Right atrium auricular region (tissue), 2 donors: ENCODE measurements around the gene MTMR12. TPM values are rescaled to one million over a fixed set of nuclear protein-coding genes. Genes with fewer than 3 reads are reported as not detected.
A peak's percentile ranks its signal among the peaks of the same experiment; 100 is the strongest.
"Not testable (repeated sequence)": the region's sequence is repeated elsewhere in the genome, so short reads cannot be mapped to it uniquely, and the experiment has no call there.

Experiments used
- DNase-seq: peaks from one replicate; pipeline ENCODE4 v3.0.0-alpha.2; 2019; ENCODE audit warnings: low spot score
- H3K27ac ChIP-seq, 2 donors: fragments of 200-600 bp; sonication (generic); 1 replicate in 1 of 2; 2 replicates in 1 of 2; pipeline ENCODE4 v1.5.1; 2016 to 2019
- H3K27me3 ChIP-seq, 2 donors: fragments of 200-600 bp; sonication (generic); one replicate each; pipeline versions ENCODE4 v1.5.1 to v1.6.0; 2017 to 2019
- H3K36me3 ChIP-seq: fragments of 200-600 bp; sonication (generic); one replicate; pipeline ENCODE4 v1.5.1; 2016
- H3K4me1 ChIP-seq, 2 donors: fragments of 200-600 bp; sonication (generic); one replicate each; pipeline versions ENCODE4 v1.5.1 to v1.6.0; 2017 to 2019
- H3K4me3 ChIP-seq, 2 donors: fragments of 200-600 bp; sonication (generic); 1 replicate in 1 of 2; 2 replicates in 1 of 2; pipeline ENCODE4 v1.5.1; 2017 to 2019; ENCODE audit warnings: mild to moderate bottlenecking in 1 of 2, moderate library complexity in 1 of 2
- H3K9me3 ChIP-seq, 2 donors: fragments of 200-600 bp; sonication (generic); one replicate each; pipeline ENCODE4 v1.5.1; 2019
- CTCF ChIP-seq, 2 donors: fragments of 200-600 bp; sonication (generic); IDR thresholded peaks; one replicate each; pipeline ENCODE4 v1.5.1; 2019; ENCODE audit warnings: antibody characterized with exemption in 2 of 2
- total RNA-seq, 2 donors: library from RNA; depleted of rRNA; stranded (reverse); fragments of >200 nt; gene quantifications; one replicate each; pipeline ENCODE4 v1.1.0, GENCODE V29; 2016

The MTMR12 gene
- total RNA-seq, 2 donors from 2014 or later = 12.6 to 25.5 TPM

- Histone ChIP-seq H3K27ac (no peak overlapping the region), H3K4me1 (no peaks in the 10 kb centered on the region), H3K9me3 (no peaks in the 10 kb centered on the region), H3K36me3 (no peaks in the 10 kb centered on the region), H3K4me3 (no peak overlapping the region), H3K27me3 (no peaks in the 10 kb centered on the region)
- DNase-seq = no peak
- no peak for TF ChIP-seq CTCF (IDR thresholded peaks at IDR 0.05)
Observed at GRCh38 chr5:32323741-32324140, 11.0 kb upstream of the MTMR12 start.

GRCh38 chr5:32322882-32323281 lies 10.1 kb upstream of the MTMR12 start:
- Histone ChIP-seq H3K27ac (no peak overlapping the region), H3K4me1 (no peaks in the 10 kb centered on the region), H3K36me3 (no peaks in the 10 kb centered on the region), H3K27me3 (no peaks in the 10 kb centered on the region), H3K9me3 (no peaks in the 10 kb centered on the region), H3K4me3 (no peak overlapping the region)
- peak; percentile 50 for DNase-seq
- no peak for TF ChIP-seq CTCF (IDR thresholded peaks at IDR 0.05)

- H3K36me3 ChIP-seq, H3K4me1 ChIP-seq, H3K27me3 ChIP-seq, H3K9me3 ChIP-seq, H3K27ac ChIP-seq, DNase-seq, H3K4me3 ChIP-seq: not testable (repeated sequence)
Observed at GRCh38 chr5:32321787-32322186, 9.0 kb upstream of the MTMR12 start.

GRCh38 chr5:32320576-32320975 lies 7.8 kb upstream of the MTMR12 start:
- no peaks in the 10 kb centered on the region for H3K27me3 ChIP-seq
- no peak for TF ChIP-seq CTCF (IDR thresholded peaks at IDR 0.05)
- no peaks in the 10 kb centered on the region for H3K36me3 ChIP-seq
- H3K4me1 ChIP-seq = no peaks in the 10 kb centered on the region
- no peaks in the 10 kb centered on the region for H3K9me3 ChIP-seq
- no peak overlapping the region for H3K4me3 ChIP-seq
- no peak for DNase-seq
- no peak overlapping the region for H3K27ac ChIP-seq

GRCh38 chr5:32319926-32320543 lies 7.3 kb upstream of the MTMR12 start:
- H3K36me3 ChIP-seq = no peaks in the 10 kb centered on the region
- no peaks in the 10 kb centered on the region for H3K4me1 ChIP-seq
- H3K27me3 ChIP-seq = no peaks in the 10 kb centered on the region
- H3K9me3 ChIP-seq = no peaks in the 10 kb centered on the region
- no peak overlapping the region for H3K27ac ChIP-seq
- DNase-seq = peak; percentile 40
- no peak overlapping the region for H3K4me3 ChIP-seq
- no peak for TF ChIP-seq CTCF (IDR thresholded peaks at IDR 0.05)

GRCh38 chr5:32319392-32319791 lies 6.7 kb upstream of the MTMR12 start:
- no peaks in the 10 kb centered on the region for H3K36me3 ChIP-seq

More at GRCh38 chr5:32319392-32319791, 6.7 kb upstream of the MTMR12 start:
- Histone ChIP-seq H3K9me3 (no peaks in the 10 kb centered on the region), H3K4me3 (no peak overlapping the region), H3K27ac (no peak overlapping the region), H3K27me3 (no peaks in the 10 kb centered on the region), H3K4me1 (no peaks in the 10 kb centered on the region)
- no peak for TF ChIP-seq CTCF (IDR thresholded peaks at IDR 0.05)
- no peak for DNase-seq
